HEK293 (cell line): ENCODE data around the gene KLLN.

ENCODE experiments used
- MYNN ChIP-seq: fragments of 450-650 bp; formaldehyde crosslinking; IDR thresholded peaks from 2 replicates; pipeline ENCODE4 v1.5.1; 2016; ENCODE audit warnings: missing biosample characterization, missing genetic modification characterization, borderline replicate concordance
- ZFP37 ChIP-seq: fragments of 450-650 bp; formaldehyde crosslinking; IDR thresholded peaks from 2 replicates; pipeline ENCODE4 v1.5.1; 2016; ENCODE audit warnings: missing biosample characterization, missing genetic modification characterization
- ZNF121 ChIP-seq: fragments of 450-650 bp; formaldehyde crosslinking; IDR thresholded peaks from 2 replicates; pipeline ENCODE4 v1.5.1; 2016; ENCODE audit warnings: missing biosample characterization, missing genetic modification characterization
- ZNF302 ChIP-seq: fragments of 450-650 bp; formaldehyde crosslinking; IDR thresholded peaks from 2 replicates; pipeline ENCODE4 v1.5.1; 2016; ENCODE audit warnings: missing biosample characterization, missing genetic modification characterization, low read depth
- ZNF324 ChIP-seq: fragments of 450-650 bp; formaldehyde crosslinking; IDR thresholded peaks from 2 replicates; pipeline ENCODE4 v1.5.1; 2016; ENCODE audit warnings: missing biosample characterization, missing genetic modification characterization
- ZNF571 ChIP-seq: fragments of 450-650 bp; formaldehyde crosslinking; IDR thresholded peaks from 2 replicates; pipeline ENCODE4 v1.5.0; 2017; ENCODE audit warnings: missing biosample characterization, missing genetic modification characterization
- ZNF624 ChIP-seq: fragments of 450-650 bp; formaldehyde crosslinking; IDR thresholded peaks from 2 replicates; pipeline ENCODE4 v1.5.1; 2017; ENCODE audit warnings: missing biosample characterization, missing genetic modification characterization
- ZNF76 ChIP-seq: fragments of 450-650 bp; formaldehyde crosslinking; IDR thresholded peaks from 2 replicates; pipeline ENCODE4; 2016; ENCODE audit warnings: low read depth, missing biosample characterization, missing genetic modification characterization, borderline replicate concordance
- TF ChIP-seq, protein P1 (sequence below): fragments of 450-650 bp; formaldehyde crosslinking; IDR thresholded peaks from 2 replicates; pipeline ENCODE4 v1.5.1; 2016; ENCODE audit warnings: missing biosample characterization, missing genetic modification characterization
- TF ChIP-seq, protein P2 (sequence below): fragments of 450-650 bp; formaldehyde crosslinking; optimal IDR thresholded peaks from 2 replicates; pipeline ENCODE3; 2016; ENCODE audit warnings: missing biosample characterization, mild to moderate bottlenecking, missing genetic modification characterization
- TF ChIP-seq, protein P3 (sequence below): fragments of 450-650 bp; formaldehyde crosslinking; IDR thresholded peaks from 2 replicates; pipeline ENCODE4 v1.5.1; 2016; ENCODE audit warnings: missing biosample characterization, missing genetic modification characterization, low read depth

DNA sequence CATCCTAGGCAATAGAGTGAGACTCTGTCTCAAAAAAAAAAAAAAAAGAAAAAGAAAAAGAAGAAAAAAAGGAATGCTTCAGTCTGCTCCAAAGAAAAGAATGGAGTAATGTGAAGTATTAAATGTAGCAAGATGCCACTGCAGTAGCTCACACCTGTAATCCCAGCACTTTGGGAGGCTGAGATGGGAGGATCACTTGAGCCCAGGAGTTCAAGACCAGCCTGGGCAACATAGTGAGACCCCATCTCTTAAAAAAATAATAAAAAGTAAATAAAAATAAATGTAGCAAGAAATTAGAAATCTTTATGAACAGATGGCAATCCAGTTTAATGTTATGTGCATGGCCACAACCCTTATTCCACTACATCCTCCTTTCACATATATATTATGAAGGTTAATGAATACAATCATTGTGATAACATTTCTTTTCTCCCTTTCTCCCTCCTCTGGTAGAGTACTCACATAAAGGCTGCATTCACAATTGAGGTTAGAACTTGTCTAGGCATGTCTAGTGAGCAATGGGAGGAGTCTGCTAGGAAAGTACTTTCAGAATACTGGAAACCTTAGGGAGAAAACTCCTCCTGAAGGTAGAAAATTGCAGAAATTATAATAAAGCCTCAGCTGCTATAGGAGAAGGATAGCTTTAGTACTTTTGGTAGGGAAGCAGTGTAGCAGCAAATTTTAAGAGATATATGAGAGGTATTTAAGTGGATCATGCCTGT, 20.4 kb downstream of the KLLN start:
- peak; percentile 93 for TF ChIP-seq ZNF121 (tag by site-specific recombination)
- no peak for TF ChIP-seq ZNF571 (tag by site-specific recombination)
- TF ChIP-seq, protein P1, sequence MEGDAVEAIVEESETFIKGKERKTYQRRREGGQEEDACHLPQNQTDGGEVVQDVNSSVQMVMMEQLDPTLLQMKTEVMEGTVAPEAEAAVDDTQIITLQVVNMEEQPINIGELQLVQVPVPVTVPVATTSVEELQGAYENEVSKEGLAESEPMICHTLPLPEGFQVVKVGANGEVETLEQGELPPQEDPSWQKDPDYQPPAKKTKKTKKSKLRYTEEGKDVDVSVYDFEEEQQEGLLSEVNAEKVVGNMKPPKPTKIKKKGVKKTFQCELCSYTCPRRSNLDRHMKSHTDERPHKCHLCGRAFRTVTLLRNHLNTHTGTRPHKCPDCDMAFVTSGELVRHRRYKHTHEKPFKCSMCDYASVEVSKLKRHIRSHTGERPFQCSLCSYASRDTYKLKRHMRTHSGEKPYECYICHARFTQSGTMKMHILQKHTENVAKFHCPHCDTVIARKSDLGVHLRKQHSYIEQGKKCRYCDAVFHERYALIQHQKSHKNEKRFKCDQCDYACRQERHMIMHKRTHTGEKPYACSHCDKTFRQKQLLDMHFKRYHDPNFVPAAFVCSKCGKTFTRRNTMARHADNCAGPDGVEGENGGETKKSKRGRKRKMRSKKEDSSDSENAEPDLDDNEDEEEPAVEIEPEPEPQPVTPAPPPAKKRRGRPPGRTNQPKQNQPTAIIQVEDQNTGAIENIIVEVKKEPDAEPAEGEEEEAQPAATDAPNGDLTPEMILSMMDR, result no peak
- no peak for TF ChIP-seq ZNF624 (tag by site-specific recombination)
- TF ChIP-seq, protein P2, sequence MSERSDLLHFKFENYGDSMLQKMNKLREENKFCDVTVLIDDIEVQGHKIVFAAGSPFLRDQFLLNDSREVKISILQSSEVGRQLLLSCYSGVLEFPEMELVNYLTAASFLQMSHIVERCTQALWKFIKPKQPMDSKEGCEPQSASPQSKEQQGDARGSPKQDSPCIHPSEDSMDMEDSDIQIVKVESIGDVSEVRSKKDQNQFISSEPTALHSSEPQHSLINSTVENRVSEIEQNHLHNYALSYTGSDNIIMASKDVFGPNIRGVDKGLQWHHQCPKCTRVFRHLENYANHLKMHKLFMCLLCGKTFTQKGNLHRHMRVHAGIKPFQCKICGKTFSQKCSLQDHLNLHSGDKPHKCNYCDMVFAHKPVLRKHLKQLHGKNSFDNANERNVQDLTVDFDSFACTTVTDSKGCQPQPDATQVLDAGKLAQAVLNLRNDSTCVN (tag by site-specific recombination), result no peak
- no peak for TF ChIP-seq ZNF302
- no peak for TF ChIP-seq ZFP37 (tag by site-specific recombination)
- TF ChIP-seq, protein P3, sequence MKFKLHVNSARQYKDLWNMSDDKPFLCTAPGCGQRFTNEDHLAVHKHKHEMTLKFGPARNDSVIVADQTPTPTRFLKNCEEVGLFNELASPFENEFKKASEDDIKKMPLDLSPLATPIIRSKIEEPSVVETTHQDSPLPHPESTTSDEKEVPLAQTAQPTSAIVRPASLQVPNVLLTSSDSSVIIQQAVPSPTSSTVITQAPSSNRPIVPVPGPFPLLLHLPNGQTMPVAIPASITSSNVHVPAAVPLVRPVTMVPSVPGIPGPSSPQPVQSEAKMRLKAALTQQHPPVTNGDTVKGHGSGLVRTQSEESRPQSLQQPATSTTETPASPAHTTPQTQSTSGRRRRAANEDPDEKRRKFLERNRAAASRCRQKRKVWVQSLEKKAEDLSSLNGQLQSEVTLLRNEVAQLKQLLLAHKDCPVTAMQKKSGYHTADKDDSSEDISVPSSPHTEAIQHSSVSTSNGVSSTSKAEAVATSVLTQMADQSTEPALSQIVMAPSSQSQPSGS (tag by site-specific recombination), result no peak
- TF ChIP-seq MYNN (tag by site-specific recombination), result no peak
- TF ChIP-seq ZNF324 (tag by site-specific recombination), result no peak
- TF ChIP-seq ZNF76 (tag by site-specific recombination), result no peak
